Measurements from ENCODE around the gene NFATC1. TPM values are rescaled to one million over a fixed set of nuclear protein-coding genes. Genes with fewer than 3 reads are reported as not detected.

The NFATC1 gene
- total RNA-seq, 1 donor from 2014 or later = 64.1 TPM

DNA sequence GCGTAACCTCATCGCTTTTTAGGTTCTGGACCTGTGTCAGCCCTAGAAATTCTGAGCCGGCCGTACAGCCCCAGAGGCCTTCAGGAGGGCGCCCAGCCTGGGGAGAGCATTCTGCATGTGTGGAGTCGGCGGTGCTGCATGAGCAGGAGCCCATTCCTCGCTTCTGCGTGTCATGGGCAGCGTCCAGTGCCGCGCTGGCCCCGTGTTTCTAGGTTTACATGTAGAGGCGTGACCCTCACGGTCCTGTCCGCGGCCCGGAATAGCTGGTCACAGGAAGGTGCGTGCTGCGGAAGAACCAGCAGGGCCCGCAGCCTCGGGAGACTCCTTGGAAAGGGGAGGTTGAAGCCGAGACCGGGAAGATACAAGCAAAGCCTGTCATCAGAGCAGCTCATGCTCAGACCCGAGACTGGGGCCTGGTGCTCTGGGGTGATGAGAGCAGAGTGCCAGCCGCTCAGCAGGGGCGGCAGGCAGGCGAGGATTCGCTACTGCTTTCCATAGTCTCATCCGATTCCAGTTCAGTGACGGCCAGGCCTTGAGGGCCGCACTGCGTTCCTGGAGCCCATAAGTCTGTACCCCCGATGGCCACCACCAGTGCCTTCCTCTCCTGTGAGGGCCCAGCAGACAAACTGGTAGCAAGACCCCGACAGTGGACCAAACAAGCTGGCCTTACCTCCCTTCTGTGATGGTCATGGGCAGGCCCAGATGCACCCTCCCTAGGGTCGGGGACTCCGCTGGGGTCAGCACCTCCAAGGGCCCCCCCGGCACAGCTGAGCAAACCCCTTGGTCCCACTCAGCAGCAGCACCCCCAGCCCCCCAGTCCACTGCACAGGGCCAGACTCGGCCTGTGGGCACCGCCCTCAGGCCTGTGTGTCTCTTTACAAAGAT, 15.6 kb upstream of the NFATC1 start:
- Histone ChIP-seq H3K4me1 (peaks cover 0 to 2% of the 10 kb centered on the region in 2 donors), H3K36me3 (peaks cover 9 to 15% of the 10 kb centered on the region in 2 donors), H3K9me3 (no peaks in the 10 kb centered on the region), H3K27ac (no peak overlapping the region), H3K27me3 (no peaks in the 10 kb centered on the region), H3K4me3 (no peak overlapping the region)
- TF ChIP-seq, protein P1, sequence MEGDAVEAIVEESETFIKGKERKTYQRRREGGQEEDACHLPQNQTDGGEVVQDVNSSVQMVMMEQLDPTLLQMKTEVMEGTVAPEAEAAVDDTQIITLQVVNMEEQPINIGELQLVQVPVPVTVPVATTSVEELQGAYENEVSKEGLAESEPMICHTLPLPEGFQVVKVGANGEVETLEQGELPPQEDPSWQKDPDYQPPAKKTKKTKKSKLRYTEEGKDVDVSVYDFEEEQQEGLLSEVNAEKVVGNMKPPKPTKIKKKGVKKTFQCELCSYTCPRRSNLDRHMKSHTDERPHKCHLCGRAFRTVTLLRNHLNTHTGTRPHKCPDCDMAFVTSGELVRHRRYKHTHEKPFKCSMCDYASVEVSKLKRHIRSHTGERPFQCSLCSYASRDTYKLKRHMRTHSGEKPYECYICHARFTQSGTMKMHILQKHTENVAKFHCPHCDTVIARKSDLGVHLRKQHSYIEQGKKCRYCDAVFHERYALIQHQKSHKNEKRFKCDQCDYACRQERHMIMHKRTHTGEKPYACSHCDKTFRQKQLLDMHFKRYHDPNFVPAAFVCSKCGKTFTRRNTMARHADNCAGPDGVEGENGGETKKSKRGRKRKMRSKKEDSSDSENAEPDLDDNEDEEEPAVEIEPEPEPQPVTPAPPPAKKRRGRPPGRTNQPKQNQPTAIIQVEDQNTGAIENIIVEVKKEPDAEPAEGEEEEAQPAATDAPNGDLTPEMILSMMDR (IDR thresholded peaks at IDR 0.05) = no peak
- intact Hi-C loops (cut with DNase I) = loop anchor here (1.0 to 2.0 kb wide), 3 partner anchors 23 to 264 kb away; no protein-coding TSS in a partner anchor
- DNase-seq (ENCODE audit: low spot score in 2 of 2) = no peak

DNA sequence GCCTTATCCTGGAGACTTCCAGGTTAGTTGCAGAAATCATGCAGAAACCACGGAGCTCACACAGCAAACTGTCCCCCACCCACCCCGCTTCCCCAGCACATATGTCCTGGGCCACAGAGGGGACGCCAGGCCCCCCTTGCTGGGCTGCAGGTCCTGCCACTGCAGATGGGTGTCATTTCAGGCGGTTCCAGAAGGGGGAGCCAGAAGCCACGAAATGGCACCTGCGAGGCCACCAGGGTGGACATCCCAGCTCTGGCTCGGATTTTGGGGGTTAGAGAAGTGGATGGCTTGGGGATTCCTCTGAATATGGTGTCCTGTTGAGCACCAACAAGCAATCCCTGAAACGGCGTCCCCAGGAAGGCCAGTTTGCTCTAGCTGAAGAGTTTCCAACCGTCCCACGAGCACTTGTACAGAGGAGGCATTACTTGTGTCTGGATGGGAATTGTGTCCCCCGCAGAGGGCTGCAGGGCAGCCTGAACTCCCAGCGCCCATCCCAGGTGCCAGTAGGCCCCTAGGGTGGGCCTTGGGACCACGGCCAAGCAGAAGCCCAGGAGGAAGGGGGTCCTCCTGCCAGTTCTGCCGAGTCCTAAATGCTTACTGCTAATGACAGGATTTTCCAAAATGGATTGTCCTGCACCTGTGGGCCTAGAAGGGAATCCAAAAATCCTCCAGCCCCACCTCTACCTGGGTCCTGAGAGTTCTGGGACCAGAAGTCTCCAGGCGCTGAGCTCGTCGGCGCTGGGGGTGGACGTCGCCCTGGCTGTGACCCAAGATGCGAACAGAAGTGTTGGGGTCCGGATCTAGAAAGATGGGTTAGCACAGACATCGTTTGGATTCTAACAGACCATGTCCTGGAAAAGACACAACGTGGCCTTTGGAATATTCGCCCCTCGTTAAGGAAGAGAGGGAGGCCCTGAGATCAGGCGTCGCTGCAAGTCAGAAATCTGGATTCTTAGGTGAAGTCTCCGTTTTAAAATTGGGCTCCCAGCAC, 14.6 kb upstream of the NFATC1 start:
- Histone ChIP-seq H3K4me1 (peaks cover 0 to 2% of the 10 kb centered on the region in 2 donors), H3K4me3 (no peak overlapping the region), H3K27ac (no peak overlapping the region), H3K27me3 (no peaks in the 10 kb centered on the region), H3K9me3 (no peaks in the 10 kb centered on the region), H3K36me3 (peaks cover 9 to 15% of the 10 kb centered on the region in 2 donors)
- TF ChIP-seq, protein P1 (IDR thresholded peaks at IDR 0.05) = peak; percentile 81 to 93 (median 89)
- intact Hi-C loops (cut with DNase I) = loop anchor here (1.0 to 2.0 kb wide), 3 partner anchors 22 to 147 kb away; no protein-coding TSS in a partner anchor
- peak in 1 of 2 donors; percentile 84 for DNase-seq (ENCODE audit: low spot score in 2 of 2)

DNA sequence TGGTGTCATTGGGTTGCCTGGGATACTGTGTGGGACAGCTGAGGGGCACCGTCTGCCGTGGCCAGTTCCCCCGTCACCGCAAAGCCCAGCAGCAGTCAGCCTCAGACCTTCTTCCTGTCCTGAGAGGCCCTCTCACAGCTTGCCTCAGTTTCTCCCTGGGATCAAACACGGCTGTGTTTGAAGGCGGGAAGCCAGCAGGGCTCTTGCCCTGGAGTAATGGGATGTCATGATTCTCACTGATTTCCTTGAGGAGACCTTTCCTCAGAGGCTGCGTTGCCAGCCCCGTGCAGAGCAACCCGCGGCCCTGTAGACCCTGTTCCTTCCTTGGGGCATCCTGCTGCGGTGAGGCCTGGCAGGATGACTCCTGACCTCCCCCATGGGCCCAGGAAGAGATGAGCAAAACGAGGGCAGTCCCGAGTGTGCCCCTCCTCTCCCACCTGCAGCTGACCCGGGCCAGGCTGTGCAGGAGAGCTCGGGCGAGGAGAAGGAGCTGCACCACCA, 13.9 kb upstream of the NFATC1 start:
- Histone ChIP-seq H3K4me3 (no peak overlapping the region), H3K27ac (no peak overlapping the region), H3K27me3 (no peaks in the 10 kb centered on the region), H3K4me1 (peaks cover 0 to 2% of the 10 kb centered on the region in 2 donors), H3K36me3 (peaks cover 9 to 15% of the 10 kb centered on the region in 2 donors), H3K9me3 (no peaks in the 10 kb centered on the region)
- DNase-seq (ENCODE audit: low spot score in 2 of 2) = no peak
- TF ChIP-seq, protein P1 (IDR thresholded peaks at IDR 0.05) = no peak
- intact Hi-C loops (cut with DNase I) = loop anchor here (1.0 to 2.0 kb wide), 3 partner anchors 21 to 146 kb away; no protein-coding TSS in a partner anchor

DNA sequence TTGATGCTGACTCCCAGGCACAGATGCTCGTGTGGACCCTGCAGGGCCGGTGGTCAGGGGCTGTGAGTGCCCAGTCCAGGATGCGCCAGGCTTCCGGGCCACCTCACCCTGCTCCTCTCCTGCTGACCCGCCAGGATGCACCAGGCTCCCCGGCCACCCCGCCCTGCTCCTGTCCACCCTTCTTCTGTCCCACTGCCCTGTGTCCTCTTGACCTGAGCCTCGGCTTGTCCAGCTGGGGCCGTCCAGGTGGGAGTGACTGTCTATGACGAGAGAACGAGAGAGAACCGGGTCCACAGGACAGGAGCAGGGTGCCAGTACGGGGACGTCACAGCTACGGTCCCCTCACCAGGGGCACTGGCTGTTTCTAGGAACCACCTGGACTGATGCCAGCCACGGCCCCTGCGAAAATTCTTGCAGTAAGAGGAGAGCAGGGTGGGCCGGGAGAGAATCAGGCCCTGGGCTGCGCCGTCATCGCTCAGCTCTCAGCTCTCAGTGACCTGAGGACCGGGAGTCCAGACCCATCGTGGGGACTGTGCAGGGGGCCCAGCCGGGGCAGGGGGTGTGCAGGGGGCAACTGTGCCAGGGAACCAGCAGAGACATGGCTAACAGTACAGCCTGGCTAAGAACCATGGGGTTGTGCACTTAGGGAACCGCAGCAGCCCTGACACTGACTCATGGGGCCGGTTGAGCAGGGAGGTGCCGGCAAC, 12.9 kb upstream of the NFATC1 start:
- Histone ChIP-seq H3K4me3 (no peak overlapping the region), H3K27me3 (no peaks in the 10 kb centered on the region), H3K27ac (no peak overlapping the region), H3K36me3 (peaks cover 4 to 7% of the 10 kb centered on the region in 2 donors), H3K4me1 (peaks cover 0 to 2% of the 10 kb centered on the region in 2 donors), H3K9me3 (no peaks in the 10 kb centered on the region)
- no peak for DNase-seq (ENCODE audit: low spot score in 2 of 2)
- TF ChIP-seq, protein P1 (IDR thresholded peaks at IDR 0.05) = no peak
- intact Hi-C loops (cut with DNase I) = no loop called here

Measured in ascending aorta (tissue), 2 donors.